Measurements from ENCODE around the gene FIGN. TPM values are rescaled to one million over a fixed set of nuclear protein-coding genes. Genes with fewer than 3 reads are reported as not detected.

Gene FIGN
- total RNA-seq, 1 experiment from 2014 or later: 19.4 TPM

DNA sequence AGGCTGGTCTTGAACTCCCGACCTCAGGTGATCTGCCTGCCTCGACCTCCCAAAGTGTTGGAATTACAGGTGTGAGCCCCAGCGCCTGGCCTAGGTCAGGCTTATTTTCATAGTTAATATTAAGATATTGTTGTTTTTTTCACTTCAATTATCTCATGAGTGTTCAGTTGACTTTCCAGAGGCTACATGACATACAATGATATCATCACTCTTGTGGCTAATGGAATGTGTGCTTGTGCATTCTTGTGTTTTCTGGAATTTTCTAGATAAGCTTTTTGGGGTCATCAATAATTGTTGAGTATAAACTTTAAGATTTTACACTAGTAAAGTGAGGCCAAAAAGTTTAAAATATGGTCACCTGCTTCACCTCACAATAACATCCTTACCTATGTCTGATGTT lies 180.9 kb downstream of the FIGN start (continued):
- TF ChIP-seq, protein P1, sequence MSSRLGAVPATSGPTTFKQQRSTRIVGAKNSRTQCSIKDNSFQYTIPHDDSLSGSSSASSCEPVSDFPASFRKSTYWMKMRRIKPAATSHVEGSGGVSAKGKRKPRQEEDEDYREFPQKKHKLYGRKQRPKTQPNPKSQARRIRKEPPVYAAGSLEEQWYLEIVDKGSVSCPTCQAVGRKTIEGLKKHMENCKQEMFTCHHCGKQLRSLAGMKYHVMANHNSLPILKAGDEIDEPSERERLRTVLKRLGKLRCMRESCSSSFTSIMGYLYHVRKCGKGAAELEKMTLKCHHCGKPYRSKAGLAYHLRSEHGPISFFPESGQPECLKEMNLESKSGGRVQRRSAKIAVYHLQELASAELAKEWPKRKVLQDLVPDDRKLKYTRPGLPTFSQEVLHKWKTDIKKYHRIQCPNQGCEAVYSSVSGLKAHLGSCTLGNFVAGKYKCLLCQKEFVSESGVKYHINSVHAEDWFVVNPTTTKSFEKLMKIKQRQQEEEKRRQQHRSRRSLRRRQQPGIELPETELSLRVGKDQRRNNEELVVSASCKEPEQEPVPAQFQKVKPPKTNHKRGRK (CRISPR knock-in tag; IDR thresholded peaks at IDR 0.05; ENCODE audit: borderline replicate concordance): no peak
- TF ChIP-seq ATF3 (CRISPR knock-in tag; conservative IDR thresholded peaks at IDR 0.05) (no peak), ZNF263 (CRISPR knock-in tag; IDR thresholded peaks at IDR 0.05; ENCODE audit: low read depth) (no peak), NFE2L1 (CRISPR knock-in tag; IDR thresholded peaks at IDR 0.05) (no peak)

DNA sequence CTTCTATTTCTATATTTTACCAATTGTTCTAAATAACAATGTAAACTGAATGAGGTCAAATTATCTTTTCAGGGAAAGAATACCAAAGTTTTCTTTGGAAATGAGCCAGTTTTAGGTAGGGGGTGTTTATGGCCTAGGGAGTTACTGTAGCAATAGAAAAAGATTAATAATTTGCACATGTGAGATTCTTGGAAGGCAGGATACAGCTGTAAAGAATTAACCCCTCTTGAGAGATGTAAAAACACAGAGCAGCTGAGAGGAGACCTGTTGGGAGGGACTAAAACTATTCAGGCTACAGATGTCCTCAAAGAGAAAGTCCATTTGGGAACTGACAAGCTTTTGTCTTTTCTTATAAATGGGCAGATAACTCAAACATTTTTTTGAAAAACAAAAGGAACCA lies 182.2 kb downstream of the FIGN start:
- H3K9me3 Mint-ChIP-seq: no peaks in the 10 kb centered on the region

DNA sequence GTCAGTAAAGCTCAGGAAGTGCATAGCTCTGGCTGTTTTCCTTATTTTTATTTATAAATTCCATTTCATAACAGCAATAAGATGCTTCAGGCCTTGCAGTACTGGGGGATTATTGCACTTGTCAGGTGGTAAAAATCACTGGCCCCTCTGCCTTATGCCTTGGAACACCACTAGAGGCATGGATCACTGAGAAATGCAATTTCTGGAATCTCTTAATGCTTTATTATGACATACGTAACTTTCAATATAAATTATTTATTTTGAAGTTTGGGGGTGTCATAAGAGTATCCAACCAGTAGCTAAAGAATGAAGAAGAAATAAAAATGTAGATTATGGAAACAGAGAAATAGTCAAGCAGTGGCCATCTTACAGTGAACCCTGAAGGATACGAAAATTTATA lies 183.1 kb downstream of the FIGN start:
- Mint-ChIP-seq H3K27ac (no peak overlapping the region), H3K9me3 (no peaks in the 10 kb centered on the region), H3K27me3 (ENCODE audit: low read depth) (no peaks in the 10 kb centered on the region), H3K4me1 (no peaks in the 10 kb centered on the region), H3K4me3 (no peak overlapping the region), H3K36me3 (no peaks in the 10 kb centered on the region)
- ATAC-seq (no peak), DNase-seq (ENCODE audit: low spot score) (no peak)
- POLR2A ChIA-PET: no interaction called here
- CTCF ChIA-PET: no interaction called here
- TF ChIP-seq ZNF138 (CRISPR knock-in tag; conservative IDR thresholded peaks at IDR 0.05) (no peak), NR1H2 (CRISPR knock-in tag; IDR thresholded peaks at IDR 0.05) (no peak), JAZF1 (CRISPR knock-in tag; IDR thresholded peaks at IDR 0.05) (no peak), USF1 (CRISPR knock-in tag; IDR thresholded peaks at IDR 0.05) (no peak), TCF7 (CRISPR knock-in tag; IDR thresholded peaks at IDR 0.05; ENCODE audit: low read depth) (no peak), NR2C2 (CRISPR knock-in tag; IDR thresholded peaks at IDR 0.05) (no peak), PRRX2 (CRISPR knock-in tag; IDR thresholded peaks at IDR 0.05) (no peak), NFYB (CRISPR knock-in tag; conservative IDR thresholded peaks at IDR 0.05; ENCODE audit: low read depth) (no peak), AFF4 (CRISPR knock-in tag; IDR thresholded peaks at IDR 0.05; ENCODE audit: borderline replicate concordance) (no peak), SP1 (CRISPR knock-in tag; conservative IDR thresholded peaks at IDR 0.05) (no peak), OVOL2 (CRISPR knock-in tag; IDR thresholded peaks at IDR 0.05; ENCODE audit: borderline replicate concordance) (no peak), RELA (CRISPR knock-in tag; IDR thresholded peaks at IDR 0.05; ENCODE audit: borderline replicate concordance) (no peak)
- TF ChIP-seq, protein P2, sequence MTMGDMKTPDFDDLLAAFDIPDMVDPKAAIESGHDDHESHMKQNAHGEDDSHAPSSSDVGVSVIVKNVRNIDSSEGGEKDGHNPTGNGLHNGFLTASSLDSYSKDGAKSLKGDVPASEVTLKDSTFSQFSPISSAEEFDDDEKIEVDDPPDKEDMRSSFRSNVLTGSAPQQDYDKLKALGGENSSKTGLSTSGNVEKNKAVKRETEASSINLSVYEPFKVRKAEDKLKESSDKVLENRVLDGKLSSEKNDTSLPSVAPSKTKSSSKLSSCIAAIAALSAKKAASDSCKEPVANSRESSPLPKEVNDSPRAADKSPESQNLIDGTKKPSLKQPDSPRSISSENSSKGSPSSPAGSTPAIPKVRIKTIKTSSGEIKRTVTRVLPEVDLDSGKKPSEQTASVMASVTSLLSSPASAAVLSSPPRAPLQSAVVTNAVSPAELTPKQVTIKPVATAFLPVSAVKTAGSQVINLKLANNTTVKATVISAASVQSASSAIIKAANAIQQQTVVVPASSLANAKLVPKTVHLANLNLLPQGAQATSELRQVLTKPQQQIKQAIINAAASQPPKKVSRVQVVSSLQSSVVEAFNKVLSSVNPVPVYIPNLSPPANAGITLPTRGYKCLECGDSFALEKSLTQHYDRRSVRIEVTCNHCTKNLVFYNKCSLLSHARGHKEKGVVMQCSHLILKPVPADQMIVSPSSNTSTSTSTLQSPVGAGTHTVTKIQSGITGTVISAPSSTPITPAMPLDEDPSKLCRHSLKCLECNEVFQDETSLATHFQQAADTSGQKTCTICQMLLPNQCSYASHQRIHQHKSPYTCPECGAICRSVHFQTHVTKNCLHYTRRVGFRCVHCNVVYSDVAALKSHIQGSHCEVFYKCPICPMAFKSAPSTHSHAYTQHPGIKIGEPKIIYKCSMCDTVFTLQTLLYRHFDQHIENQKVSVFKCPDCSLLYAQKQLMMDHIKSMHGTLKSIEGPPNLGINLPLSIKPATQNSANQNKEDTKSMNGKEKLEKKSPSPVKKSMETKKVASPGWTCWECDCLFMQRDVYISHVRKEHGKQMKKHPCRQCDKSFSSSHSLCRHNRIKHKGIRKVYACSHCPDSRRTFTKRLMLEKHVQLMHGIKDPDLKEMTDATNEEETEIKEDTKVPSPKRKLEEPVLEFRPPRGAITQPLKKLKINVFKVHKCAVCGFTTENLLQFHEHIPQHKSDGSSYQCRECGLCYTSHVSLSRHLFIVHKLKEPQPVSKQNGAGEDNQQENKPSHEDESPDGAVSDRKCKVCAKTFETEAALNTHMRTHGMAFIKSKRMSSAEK (CRISPR knock-in tag; IDR thresholded peaks at IDR 0.05; ENCODE audit: borderline replicate concordance): no peak
- TF ChIP-seq, protein P3, sequence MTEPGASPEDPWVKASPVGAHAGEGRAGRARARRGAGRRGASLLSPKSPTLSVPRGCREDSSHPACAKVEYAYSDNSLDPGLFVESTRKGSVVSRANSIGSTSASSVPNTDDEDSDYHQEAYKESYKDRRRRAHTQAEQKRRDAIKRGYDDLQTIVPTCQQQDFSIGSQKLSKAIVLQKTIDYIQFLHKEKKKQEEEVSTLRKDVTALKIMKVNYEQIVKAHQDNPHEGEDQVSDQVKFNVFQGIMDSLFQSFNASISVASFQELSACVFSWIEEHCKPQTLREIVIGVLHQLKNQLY (CRISPR knock-in tag; IDR thresholded peaks at IDR 0.05): no peak
- TF ChIP-seq, protein P4, sequence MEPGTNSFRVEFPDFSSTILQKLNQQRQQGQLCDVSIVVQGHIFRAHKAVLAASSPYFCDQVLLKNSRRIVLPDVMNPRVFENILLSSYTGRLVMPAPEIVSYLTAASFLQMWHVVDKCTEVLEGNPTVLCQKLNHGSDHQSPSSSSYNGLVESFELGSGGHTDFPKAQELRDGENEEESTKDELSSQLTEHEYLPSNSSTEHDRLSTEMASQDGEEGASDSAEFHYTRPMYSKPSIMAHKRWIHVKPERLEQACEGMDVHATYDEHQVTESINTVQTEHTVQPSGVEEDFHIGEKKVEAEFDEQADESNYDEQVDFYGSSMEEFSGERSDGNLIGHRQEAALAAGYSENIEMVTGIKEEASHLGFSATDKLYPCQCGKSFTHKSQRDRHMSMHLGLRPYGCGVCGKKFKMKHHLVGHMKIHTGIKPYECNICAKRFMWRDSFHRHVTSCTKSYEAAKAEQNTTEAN (CRISPR knock-in tag; IDR thresholded peaks at IDR 0.05): no peak

More for the DNA sequence above, 182.2 kb downstream of the FIGN start:
- Mint-ChIP-seq H3K4me1 (peaks cover under 1% of the 10 kb centered on the region), H3K36me3 (no peaks in the 10 kb centered on the region), H3K4me3 (no peak overlapping the region), H3K27me3 (ENCODE audit: low read depth) (no peaks in the 10 kb centered on the region), H3K27ac (no peak overlapping the region)
- POLR2A ChIA-PET: no interaction called here
- CTCF ChIA-PET: no interaction called here
- no peak for DNase-seq (ENCODE audit: low spot score)
- no peak for TF ChIP-seq ATF3 (CRISPR knock-in tag; conservative IDR thresholded peaks at IDR 0.05)
- no peak for ATAC-seq
